ENCODE results near the gene ARHGEF16.

The ARHGEF16 gene

GRCh38 chr1:3504822-3505153 lies 50.3 kb downstream of the ARHGEF16 start:
- DNase-seq = no peak

- DNase-seq = no peak
These were observed 50.7 kb downstream of the ARHGEF16 start for GRCh38 chr1:3505161-3505560.

GRCh38 chr1:3506041-3506440 lies 51.6 kb downstream of the ARHGEF16 start:
- DNase-seq = no peak

GRCh38 chr1:3506943-3507342 lies 52.5 kb downstream of the ARHGEF16 start:
- DNase-seq = no peak

- no peak for DNase-seq
These were observed 53.3 kb downstream of the ARHGEF16 start for GRCh38 chr1:3507636-3508275.

GRCh38 chr1:3508757-3509415 lies 54.4 kb downstream of the ARHGEF16 start:
- no peak for DNase-seq

GRCh38 chr1:3509721-3510120 lies 55.3 kb downstream of the ARHGEF16 start:
- no peak for DNase-seq

GRCh38 chr1:3510136-3510955 lies 55.9 kb downstream of the ARHGEF16 start:
- no peak for DNase-seq

GRCh38 chr1:3510956-3511250 lies 56.4 kb downstream of the ARHGEF16 start:
- DNase-seq = no peak

- DNase-seq = no peak
These were observed 56.8 kb downstream of the ARHGEF16 start for GRCh38 chr1:3511306-3511705.

GRCh38 chr1:3511856-3512255 lies 57.4 kb downstream of the ARHGEF16 start:
- DNase-seq = no peak

GRCh38 chr1:3514404-3514803 lies 59.9 kb downstream of the ARHGEF16 start:
- DNase-seq = no peak

GRCh38 chr1:3515272-3515671 lies 60.8 kb downstream of the ARHGEF16 start:
- DNase-seq = no peak

GRCh38 chr1:3515774-3516480 lies 61.5 kb downstream of the ARHGEF16 start:
- DNase-seq = no peak

- DNase-seq = no peak
These were observed 62.0 kb downstream of the ARHGEF16 start for GRCh38 chr1:3516481-3516869.

- DNase-seq = no peak
These were observed 62.6 kb downstream of the ARHGEF16 start for GRCh38 chr1:3516911-3517675.

- no peak for DNase-seq
These were observed 63.8 kb downstream of the ARHGEF16 start for GRCh38 chr1:3518256-3518655.

GRCh38 chr1:3518756-3519155 lies 64.3 kb downstream of the ARHGEF16 start:
- DNase-seq = no peak

- DNase-seq = no peak
These were observed 64.9 kb downstream of the ARHGEF16 start for GRCh38 chr1:3519301-3519885.

GRCh38 chr1:3520419-3521378 lies 66.2 kb downstream of the ARHGEF16 start:
- no peak for DNase-seq

- no peak for DNase-seq
These were observed 67.0 kb downstream of the ARHGEF16 start for GRCh38 chr1:3521426-3521825.

All from EL (cell line).